Esophagus (tissue), 2 donors: ENCODE measurements around the gene CERS6. TPM values are rescaled to one million over a fixed set of nuclear protein-coding genes. Genes with fewer than 3 reads are reported as not detected.

ENCODE experiments used
- H3K27ac ChIP-seq, 2 donors: one replicate each; pipeline ENCODE4 v1.5.1; 2013; ENCODE audit warnings: low read depth in 2 of 2, mild to moderate bottlenecking in 2 of 2, inconsistent platforms in 1 of 2, low read length in 1 of 2, moderate library complexity in 1 of 2
- H3K27me3 ChIP-seq, 2 donors: one replicate each; pipeline ENCODE4 v1.6.1; 2013; ENCODE audit warnings: low read length in 2 of 2, control low read depth in 1 of 2, mild to moderate bottlenecking in 1 of 2; ENCODE audit not compliant: insufficient read depth in 2 of 2, control insufficient read depth in 1 of 2
- H3K36me3 ChIP-seq, 2 donors: one replicate each; pipeline ENCODE4 v1.6.1; 2013; ENCODE audit warnings: low read length in 1 of 2; ENCODE audit not compliant: control insufficient read depth in 2 of 2, insufficient read depth in 2 of 2
- H3K4me1 ChIP-seq, 2 donors: one replicate each; pipeline ENCODE4 v1.6.1; 2013; ENCODE audit warnings: low read length in 1 of 2; ENCODE audit not compliant: control insufficient read depth in 2 of 2, insufficient read depth in 2 of 2
- H3K4me3 ChIP-seq, 2 donors: one replicate each; pipeline ENCODE4 v1.5.1; 2013; ENCODE audit warnings: low read length in 2 of 2, mild to moderate bottlenecking in 2 of 2, low read depth in 1 of 2, moderate library complexity in 1 of 2
- H3K9me3 ChIP-seq, 2 donors: one replicate each; pipeline ENCODE4 v1.6.1; 2013; ENCODE audit warnings: mild to moderate bottlenecking in 2 of 2, low read depth in 1 of 2, low read length in 1 of 2, moderate library complexity in 1 of 2; ENCODE audit not compliant: control insufficient read depth in 2 of 2, insufficient read depth in 1 of 2
- WGBS, 2 donors: extraction: QIAGEN DNeasy Blood & Tissue Kit; methylation state at CpG; one replicate each; pipeline ENCODE4 v1.1.7; 2013; 5-methylcytosine and 5-hydroxymethylcytosine counted together
- polyA plus RNA-seq, 2 donors: library from polyadenylated mRNA; stranded (reverse); fragments of 200-250 nt; gene quantifications; one replicate each; pipeline ENCODE4 v1.2.3, GENCODE V29; 2013
- donor health status: healthy with polysubstance abuse.
- donor health status: Bipolar disorder and iron deficiency.

CERS6 gene
- polyA plus RNA-seq, 2 donors, result 4.2 to 7.6 TPM

DNA sequence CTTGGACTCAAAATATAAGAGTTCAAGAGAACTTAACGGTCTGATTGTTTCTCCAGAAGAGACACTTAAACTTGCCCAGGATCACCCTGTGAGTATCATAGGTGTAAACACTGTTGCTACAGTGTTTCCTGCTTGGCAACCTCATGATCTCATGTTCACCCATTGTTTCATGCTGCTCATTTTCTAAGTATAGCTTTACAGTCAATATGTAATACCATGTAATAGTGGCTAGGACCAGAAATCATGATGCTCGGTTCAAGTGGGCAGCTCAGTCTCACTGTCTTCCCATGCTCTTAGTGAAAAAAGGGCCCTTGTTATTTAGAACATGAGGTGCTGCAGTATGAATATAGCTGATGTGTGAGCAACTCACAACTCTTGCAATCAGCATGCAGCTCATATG is 157.5 kb downstream of the CERS6 start:
- 83 to 96% methylated on average over 2 of the region's 2 CpGs for WGBS, 2 donors
- H3K4me3 ChIP-seq, result no peak overlapping the region
- peaks cover 0 to 6% of the 10 kb centered on the region in 2 donors for H3K4me1 ChIP-seq
- no peaks in the 10 kb centered on the region for H3K27me3 ChIP-seq
- no peaks in the 10 kb centered on the region for H3K36me3 ChIP-seq
- H3K27ac ChIP-seq, result no peak overlapping the region
- H3K9me3 ChIP-seq, result peaks cover 0 to 4% of the 10 kb centered on the region in 2 donors

- WGBS, 2 donors, result 49 to 52% methylated on average over 3 of the region's 3 CpGs
- no peak overlapping the region for H3K27ac ChIP-seq
- no peaks in the 10 kb centered on the region for H3K27me3 ChIP-seq
Observed at GRCh38 chr2:168614172-168615018, 158.3 kb downstream of the CERS6 start.

DNA sequence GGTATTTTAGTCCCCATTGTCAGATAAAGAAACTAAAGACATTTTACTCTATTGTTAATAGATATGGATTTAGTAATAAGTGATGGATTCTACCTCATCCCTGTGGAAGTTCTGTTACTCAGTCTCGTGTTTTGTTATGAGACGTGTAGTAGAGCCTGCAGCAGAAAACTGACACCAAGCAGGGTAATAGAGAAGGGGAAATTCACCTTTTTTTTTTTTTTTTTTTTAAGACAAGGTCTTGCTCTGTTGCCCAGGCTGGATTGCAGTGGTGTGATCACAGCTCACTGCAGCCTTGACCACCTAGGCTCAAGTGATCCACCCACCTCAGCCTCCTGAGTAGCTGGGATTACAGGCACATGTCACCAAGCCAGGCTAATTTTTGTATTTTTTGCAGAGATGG is 164.5 kb downstream of the CERS6 start:
- Histone ChIP-seq H3K36me3 (no peaks in the 10 kb centered on the region), H3K27me3 (no peaks in the 10 kb centered on the region), H3K4me1 (no peaks in the 10 kb centered on the region), H3K27ac (no peak overlapping the region), H3K4me3 (no peak overlapping the region), H3K9me3 (no peaks in the 10 kb centered on the region)
- WGBS, 2 donors, result 94 to 99% methylated on average over 2 of the region's 2 CpGs

More at GRCh38 chr2:168614172-168615018, 158.3 kb downstream of the CERS6 start:
- no peak overlapping the region for H3K4me3 ChIP-seq
- peaks cover 0 to 6% of the 10 kb centered on the region in 2 donors for H3K4me1 ChIP-seq
- peaks cover 0 to 4% of the 10 kb centered on the region in 2 donors for H3K9me3 ChIP-seq
- no peaks in the 10 kb centered on the region for H3K36me3 ChIP-seq

DNA sequence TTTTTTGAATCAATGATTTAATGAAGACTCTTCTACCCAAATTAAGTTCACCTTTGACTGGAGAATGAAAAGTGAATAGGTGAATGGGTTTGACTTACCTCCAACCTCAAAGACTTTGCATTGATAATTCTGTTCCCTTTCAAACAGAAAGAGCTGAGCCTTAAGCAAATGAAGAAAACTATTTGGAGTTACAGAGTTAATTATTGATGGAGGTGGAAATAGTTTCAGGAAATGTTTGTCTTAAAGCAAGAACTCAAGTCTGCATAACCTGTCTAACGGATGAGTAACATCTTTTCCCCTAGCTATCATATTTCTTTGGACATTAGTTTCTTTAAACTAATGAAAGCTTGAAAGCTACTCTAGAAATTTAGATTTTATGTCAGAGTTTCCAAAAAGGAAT is 166.5 kb downstream of the CERS6 start:
- Histone ChIP-seq H3K4me3 (no peak overlapping the region), H3K27me3 (no peaks in the 10 kb centered on the region), H3K9me3 (no peaks in the 10 kb centered on the region), H3K27ac (no peak overlapping the region), H3K36me3 (no peaks in the 10 kb centered on the region), H3K4me1 (no peaks in the 10 kb centered on the region)
- 64 to 73% methylated on average over 1 of the region's 1 CpG for WGBS, 2 donors

- no peaks in the 10 kb centered on the region for H3K9me3 ChIP-seq
- H3K36me3 ChIP-seq, result no peaks in the 10 kb centered on the region
- H3K27me3 ChIP-seq, result no peaks in the 10 kb centered on the region
- WGBS, 2 donors, result 81 to 89% methylated on average over 3 of the region's 3 CpGs
- H3K4me3 ChIP-seq, result no peak overlapping the region
- no peaks in the 10 kb centered on the region for H3K4me1 ChIP-seq
- no peak overlapping the region for H3K27ac ChIP-seq
Observed at GRCh38 chr2:168624028-168624427, 168.0 kb downstream of the CERS6 start.

GRCh38 chr2:168626096-168626495 is 170.0 kb downstream of the CERS6 start:
- H3K4me3 ChIP-seq, result no peak overlapping the region
- no peaks in the 10 kb centered on the region for H3K9me3 ChIP-seq
- WGBS, 2 donors, result 51 to 69% methylated on average over 4 of the region's 4 CpGs
- H3K36me3 ChIP-seq, result no peaks in the 10 kb centered on the region
- H3K27ac ChIP-seq, result no peak overlapping the region
- no peaks in the 10 kb centered on the region for H3K4me1 ChIP-seq
- H3K27me3 ChIP-seq, result no peaks in the 10 kb centered on the region

DNA sequence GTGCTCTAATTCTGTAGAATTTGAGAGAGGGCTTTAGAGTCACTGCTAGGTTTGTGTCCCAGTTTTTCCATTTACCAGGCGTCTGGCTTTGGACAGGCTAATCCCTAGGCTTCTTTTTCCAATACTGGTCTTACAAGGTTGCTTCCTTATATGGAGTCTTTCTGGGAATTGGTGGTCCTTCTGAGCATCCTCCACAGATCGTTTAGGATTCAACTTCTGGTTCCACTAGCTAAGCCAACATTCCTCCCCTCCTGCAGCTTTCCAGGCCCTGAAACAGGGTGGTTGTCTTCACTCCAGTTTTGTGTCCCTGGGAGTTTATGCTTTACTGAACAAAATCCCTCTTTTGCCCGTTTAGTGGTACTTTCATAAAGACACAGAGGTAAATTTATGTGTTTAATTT is 170.6 kb downstream of the CERS6 start:
- Histone ChIP-seq H3K36me3 (no peaks in the 10 kb centered on the region), H3K27ac (no peak overlapping the region), H3K27me3 (no peaks in the 10 kb centered on the region), H3K9me3 (no peaks in the 10 kb centered on the region), H3K4me3 (no peak overlapping the region), H3K4me1 (no peaks in the 10 kb centered on the region)
- WGBS, 2 donors, result 70 to 71% methylated on average over 3 of the region's 3 CpGs

GRCh38 chr2:168632709-168633121 is 176.6 kb downstream of the CERS6 start:
- Histone ChIP-seq H3K36me3 (no peaks in the 10 kb centered on the region), H3K9me3 (no peaks in the 10 kb centered on the region), H3K4me1 (no peaks in the 10 kb centered on the region), H3K27ac (no peak overlapping the region), H3K4me3 (no peak overlapping the region), H3K27me3 (no peaks in the 10 kb centered on the region)
- WGBS, 2 donors, result 60 to 62% methylated on average over 7 of the region's 7 CpGs

DNA sequence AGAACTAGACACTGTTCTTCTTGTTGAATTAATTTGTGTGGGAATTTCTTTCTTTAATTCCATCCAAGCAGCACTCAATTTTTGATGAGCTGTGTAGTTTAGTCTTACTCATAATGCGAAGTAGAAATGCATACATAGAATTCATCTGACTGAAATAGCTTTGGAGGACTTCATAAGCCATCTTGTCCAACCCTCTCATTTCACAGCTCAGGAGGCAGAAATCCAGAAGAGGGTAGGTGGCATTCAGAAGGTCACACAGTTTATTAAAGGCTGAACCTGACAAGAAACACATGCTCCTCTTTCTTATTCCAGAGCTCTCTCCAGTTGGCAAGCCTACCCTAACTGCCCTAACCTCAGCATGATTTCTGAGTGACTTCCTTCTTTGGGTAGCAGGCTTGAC is 177.1 kb downstream of the CERS6 start:
- H3K4me3 ChIP-seq, result no peak overlapping the region
- H3K36me3 ChIP-seq, result no peaks in the 10 kb centered on the region
- no peaks in the 10 kb centered on the region for H3K27me3 ChIP-seq
- no peaks in the 10 kb centered on the region for H3K4me1 ChIP-seq
- 70 to 88% methylated on average over 1 of the region's 1 CpG for WGBS, 2 donors
- H3K9me3 ChIP-seq, result no peaks in the 10 kb centered on the region
- H3K27ac ChIP-seq, result peak overlapping the region; percentile 21 to 59

DNA sequence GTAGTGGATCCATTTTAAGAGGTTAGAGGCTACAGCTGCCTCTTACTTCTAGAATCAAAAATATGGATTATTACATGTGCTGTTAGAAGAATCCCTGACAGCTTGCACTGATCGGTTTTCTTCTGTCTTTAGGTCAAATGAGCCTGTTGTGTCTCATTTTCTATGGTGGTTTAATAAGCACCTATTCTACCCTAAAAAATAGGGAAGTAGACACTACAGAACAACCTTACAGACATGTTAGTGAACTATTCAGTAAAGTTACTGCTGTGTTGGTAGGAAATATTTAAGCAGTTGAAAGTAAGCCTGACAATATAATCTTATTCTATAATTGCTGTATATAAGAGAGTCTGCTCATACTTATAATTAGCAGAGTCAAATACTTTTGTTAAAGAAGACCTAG is 177.8 kb downstream of the CERS6 start:
- H3K27ac ChIP-seq, result no peak overlapping the region
- no peaks in the 10 kb centered on the region for H3K4me1 ChIP-seq
- WGBS, 2 donors, result 83% methylated on average over 1 of the region's 1 CpG
- H3K4me3 ChIP-seq, result no peak overlapping the region
- no peaks in the 10 kb centered on the region for H3K27me3 ChIP-seq
- H3K36me3 ChIP-seq, result no peaks in the 10 kb centered on the region
- H3K9me3 ChIP-seq, result no peaks in the 10 kb centered on the region
